Cardiac muscle cell (in vitro differentiated cells and primary cell): Measurements from ENCODE around the gene TEP1. TPM values are rescaled to one million over a fixed set of nuclear protein-coding genes. Genes with fewer than 3 reads are reported as not detected.
A peak's percentile ranks its signal among the peaks of the same experiment; 100 is the strongest.
"Not testable (repeated sequence)": the region's sequence is repeated elsewhere in the genome, so short reads cannot be mapped to it uniquely, and the experiment has no call there.

Source experiments
- DNase-seq, 2 donors: peaks; one replicate each; pipeline versions ENCODE4 v3.0.0 to v3.0.0-alpha.2; 2010 to 2017; ENCODE audit warnings: low read depth in 1 of 2, low spot score in 1 of 2
- H3K27ac ChIP-seq: fragments of 200-600 bp; sonication (generic); 2 replicates; pipeline ENCODE4 v1.5.1; 2016
- H3K27me3 ChIP-seq: fragments of 200-600 bp; sonication (generic); 2 replicates; pipeline ENCODE4 v1.6.0; 2016; ENCODE audit warnings: control low read depth
- H3K36me3 ChIP-seq: fragments of 200-600 bp; sonication (generic); 2 replicates; pipeline ENCODE4 v1.5.1; 2016; ENCODE audit warnings: control low read depth
- H3K4me1 ChIP-seq: fragments of 200-600 bp; sonication (generic); 2 replicates; pipeline ENCODE4 v1.8.1; 2017; ENCODE audit warnings: low read depth, mild to moderate bottlenecking, mixed run types
- H3K4me3 ChIP-seq: fragments of 200-600 bp; sonication (generic); 2 replicates; pipeline ENCODE4 v1.5.1; 2016; ENCODE audit warnings: mild to moderate bottlenecking
- H3K9me3 ChIP-seq: fragments of 200-600 bp; sonication (generic); 2 replicates; pipeline ENCODE4 v1.5.1; 2017; ENCODE audit warnings: low read depth, mild to moderate bottlenecking, control low read depth
- CTCF ChIP-seq: IDR thresholded peaks from 2 replicates; pipeline ENCODE4 v1.5.1; 2012; ENCODE audit warnings: low read depth, mild to moderate bottlenecking, low read length
- polyA plus RNA-seq: library from polyadenylated mRNA; unstranded; fragments of >200 nt; fragmentation: Nextera tagmentation; extraction: Ambion mirVana; gene quantifications from 2 replicates; pipeline ENCODE4 v1.2.1, GENCODE V29; 2016
- total RNA-seq: library from RNA; depleted of rRNA; stranded (reverse); fragments of >200 nt; gene quantifications from 2 replicates; pipeline ENCODE4 v1.2.3, GENCODE V29; 2016

Gene TEP1
- total and polyA plus RNA-seq, 2 experiments from 2014 or later: 5.1 to 8.5 TPM

- no peak for DNase-seq
- no peak for TF ChIP-seq CTCF
Observed at GRCh38 chr14:20456971-20457370, 43.7 kb upstream of the TEP1 start.

GRCh38 chr14:20455355-20456300, 42.3 kb upstream of the TEP1 start:
- Histone ChIP-seq H3K27ac (peak overlapping the region; percentile 99), H3K27me3 (no peaks in the 10 kb centered on the region), H3K9me3 (no peaks in the 10 kb centered on the region), H3K4me1 (peaks cover 14% of the 10 kb centered on the region), H3K36me3 (peaks cover 22% of the 10 kb centered on the region), H3K4me3 (peak overlapping the region; percentile 51)
- DNase-seq: peak; percentile 82 to 91
- no peak for TF ChIP-seq CTCF

More at GRCh38 chr14:20456971-20457370, 43.7 kb upstream of the TEP1 start:
- H3K27ac ChIP-seq: peak overlapping the region; percentile 99
- no peaks in the 10 kb centered on the region for H3K9me3 ChIP-seq
- H3K4me1 ChIP-seq: peaks cover 14% of the 10 kb centered on the region
- H3K27me3 ChIP-seq: no peaks in the 10 kb centered on the region
- peaks cover 20% of the 10 kb centered on the region for H3K36me3 ChIP-seq
- no peak overlapping the region for H3K4me3 ChIP-seq

GRCh38 chr14:20454516-20455354, 41.4 kb upstream of the TEP1 start, which contains the start of the genes APEX1 and OSGEP:
Gene APEX1, plus strand, starts transcription at chr14:20455226. Its CDS starts 420 bp downstream, at chr14:20455646.
Gene OSGEP, minus strand, starts transcription at chr14:20454812. Its CDS starts 129 bp downstream, at chr14:20454683.
- peaks cover 29% of the 10 kb centered on the region for H3K36me3 ChIP-seq
- DNase-seq: peak; percentile 100
- peaks cover 10% of the 10 kb centered on the region for H3K4me1 ChIP-seq
- peak within 1 kb of the TSS; percentile 99 for H3K27ac ChIP-seq
- no peaks in the 10 kb centered on the region for H3K27me3 ChIP-seq
- no peak for TF ChIP-seq CTCF
- H3K4me3 ChIP-seq: peak within 1 kb of the TSS; percentile 51
- no peaks in the 10 kb centered on the region for H3K9me3 ChIP-seq

GRCh38 chr14:20452831-20453230, 39.5 kb upstream of the TEP1 start:
- H3K4me3 ChIP-seq, H3K27me3 ChIP-seq, H3K27ac ChIP-seq, H3K4me1 ChIP-seq, H3K9me3 ChIP-seq, DNase-seq: not testable (repeated sequence)
- peaks cover 42% of the 10 kb centered on the region for H3K36me3 ChIP-seq

GRCh38 chr14:20446889-20447288, 33.6 kb upstream of the TEP1 start:
- no peak for DNase-seq
- no peaks in the 10 kb centered on the region for H3K9me3 ChIP-seq
- H3K36me3 ChIP-seq: peaks cover 43% of the 10 kb centered on the region
- H3K27me3 ChIP-seq: no peaks in the 10 kb centered on the region
- no peak for TF ChIP-seq CTCF
- H3K27ac ChIP-seq: no peak overlapping the region
- no peaks in the 10 kb centered on the region for H3K4me1 ChIP-seq
- H3K4me3 ChIP-seq: no peak overlapping the region

GRCh38 chr14:20443650-20444049, 30.3 kb upstream of the TEP1 start:
- not testable (repeated sequence) for H3K27me3 ChIP-seq, H3K9me3 ChIP-seq, H3K4me3 ChIP-seq, DNase-seq, H3K4me1 ChIP-seq, H3K27ac ChIP-seq
- H3K36me3 ChIP-seq: peaks cover 23% of the 10 kb centered on the region
